SH-SY5Y (cell line): ENCODE measurements around the gene RNF121.
A peak's percentile ranks its signal among the peaks of the same experiment; 100 is the strongest.

Source experiments
- GATA2 ChIP-seq: IDR thresholded peaks from 2 replicates; pipeline ENCODE4 v1.6.1; 2011; ENCODE audit warnings: mild to moderate bottlenecking, low read depth, low read length
- GATA3 ChIP-seq: IDR thresholded peaks from 2 replicates; pipeline ENCODE4 v1.6.1; 2011; ENCODE audit warnings: low read depth, mild to moderate bottlenecking, low read length, moderate library complexity

The RNF121 gene

GRCh38 chr11:72026090-72026489, 97.2 kb downstream of the RNF121 start:
- TF ChIP-seq GATA2 (no peak), GATA3 (no peak)

- no peak for TF ChIP-seq GATA3
- no peak for TF ChIP-seq GATA2
Measured at GRCh38 chr11:72030472-72031045, 101.7 kb downstream of the RNF121 start.

- no peak for TF ChIP-seq GATA2
- TF ChIP-seq GATA3, result no peak
Measured at GRCh38 chr11:72036687-72037086, 107.8 kb downstream of the RNF121 start.

GRCh38 chr11:72037554-72038311, 108.9 kb downstream of the RNF121 start:
- TF ChIP-seq GATA2 (no peak), GATA3 (no peak)

GRCh38 chr11:72038491-72038890, 109.6 kb downstream of the RNF121 start:
- peak; percentile 4; the same call in 1 of the 2 replicates for TF ChIP-seq GATA2
- TF ChIP-seq GATA3, result no peak

GRCh38 chr11:72039031-72039855, 110.4 kb downstream of the RNF121 start:
- no peak for TF ChIP-seq GATA3
- no peak for TF ChIP-seq GATA2

GRCh38 chr11:72039856-72040401, 111.1 kb downstream of the RNF121 start:
- TF ChIP-seq GATA3 (no peak), GATA2 (no peak)

- TF ChIP-seq GATA3 (no peak), GATA2 (no peak)
Measured at GRCh38 chr11:72040491-72041363, 111.9 kb downstream of the RNF121 start.

- TF ChIP-seq GATA3 (0 out of 2 replicates have a peak, but pooled peaks have one; percentile 29), GATA2 (peak; percentile 93)
Measured at GRCh38 chr11:72041364-72042063, 112.7 kb downstream of the RNF121 start.

GRCh38 chr11:72042064-72042745, 113.4 kb downstream of the RNF121 start:
- TF ChIP-seq GATA3, result no peak
- no peak for TF ChIP-seq GATA2

GRCh38 chr11:72045849-72046248, 117.0 kb downstream of the RNF121 start:
- TF ChIP-seq GATA3 (no peak), GATA2 (no peak)
